Neuronal stem cell (in vitro differentiated cells): ENCODE data around the gene EOMES.

ENCODE experiments used
- DNase-seq: peaks from one replicate; pipeline ENCODE4 v3.0.0-alpha.2; 2013; ENCODE audit warnings: low spot score
- H2AFZ ChIP-seq: one replicate; pipeline ENCODE4 v1.6.1; 2013; ENCODE audit warnings: mild to moderate bottlenecking, low read length, inconsistent platforms
- H2AK5ac ChIP-seq: 2 replicates; pipeline ENCODE4 v1.6.1; 2013; ENCODE audit warnings: low read depth, mild to moderate bottlenecking, inconsistent platforms, low read length, moderate library complexity, mixed read lengths
- H2BK120ac ChIP-seq: 2 replicates; pipeline ENCODE4 v1.6.1; 2013; ENCODE audit warnings: low read depth, mild to moderate bottlenecking, inconsistent platforms, low read length, moderate library complexity, mixed read lengths
- H2BK12ac ChIP-seq: one replicate; pipeline ENCODE4 v1.6.1; 2013; ENCODE audit warnings: low read length, inconsistent platforms
- H2BK15ac ChIP-seq: 2 replicates; pipeline ENCODE4 v1.6.1; 2013; ENCODE audit warnings: mild to moderate bottlenecking, low read length, inconsistent platforms, mixed read lengths
- H2BK5ac ChIP-seq: one replicate; pipeline ENCODE4 v1.6.1; 2013; ENCODE audit warnings: inconsistent platforms, mild to moderate bottlenecking, low read length, moderate library complexity
- H3K14ac ChIP-seq: one replicate; pipeline ENCODE4 v1.6.1; 2013; ENCODE audit warnings: low read length, inconsistent platforms
- H3K18ac ChIP-seq: 2 replicates; pipeline ENCODE4 v1.6.1; 2013; ENCODE audit warnings: low read length, inconsistent platforms
- H3K23ac ChIP-seq: 2 replicates; pipeline ENCODE4 v1.6.1; 2013; ENCODE audit warnings: low read depth, mild to moderate bottlenecking, mixed read lengths, low read length, inconsistent platforms; ENCODE audit not compliant: poor library complexity
- H3K27ac ChIP-seq: replicated peaks from 3 replicates; pipeline ENCODE4 v1.5.1; 2013; ENCODE audit warnings: low read length, inconsistent platforms
- H3K27me3 ChIP-seq, 3 experiments: 2 replicates each; pipeline ENCODE4 v1.6.1; 2013; ENCODE audit warnings: low read length in 3 of 3, mild to moderate bottlenecking in 2 of 3, inconsistent platforms in 1 of 3, low read depth in 1 of 3, mixed read lengths in 1 of 3, moderate library complexity in 1 of 3; ENCODE audit not compliant: control insufficient read depth in 3 of 3, insufficient read depth in 3 of 3
- H3K36me3 ChIP-seq, 2 donors: replicated peaks in 1 of 2; 2 replicates each; pipeline ENCODE4 v1.6.1; 2013; ENCODE audit warnings: low read length in 2 of 2; ENCODE audit not compliant: control insufficient read depth in 2 of 2, insufficient read depth in 2 of 2
- H3K4ac ChIP-seq: 2 replicates; pipeline ENCODE4 v1.6.1; 2013; ENCODE audit warnings: inconsistent platforms, mild to moderate bottlenecking, low read length, moderate library complexity
- H3K4me1 ChIP-seq, 2 donors: 1 replicate in 1 of 2; 2 replicates in 1 of 2; pipeline ENCODE4 v1.6.1; 2013; ENCODE audit warnings: low read length in 2 of 2, low read depth in 1 of 2; ENCODE audit not compliant: control insufficient read depth in 2 of 2, insufficient read depth in 1 of 2
- H3K4me2 ChIP-seq: one replicate; pipeline ENCODE4 v1.6.1; 2013; ENCODE audit warnings: mild to moderate bottlenecking, low read length, inconsistent platforms; ENCODE audit not compliant: insufficient read depth, poor library complexity, severe bottlenecking
- H3K4me3 ChIP-seq, 2 donors: 2 replicates each; pipeline ENCODE4 v1.5.1; 2013; ENCODE audit warnings: low read length in 2 of 2, mild to moderate bottlenecking in 2 of 2, inconsistent platforms in 1 of 2, moderate library complexity in 1 of 2
- H3K79me1 ChIP-seq: one replicate; pipeline ENCODE4 v1.6.1; 2013; ENCODE audit warnings: low read depth, mild to moderate bottlenecking, inconsistent platforms, low read length, moderate library complexity
- H3K9ac ChIP-seq: one replicate; pipeline ENCODE4 v1.6.1; 2013; ENCODE audit warnings: mild to moderate bottlenecking, low read depth, low read length, inconsistent platforms; ENCODE audit not compliant: poor library complexity
- H3K9me3 ChIP-seq, 2 donors: replicated peaks in 1 of 2; 2 replicates each; pipeline versions ENCODE3 to v1.6.1; 2013; ENCODE audit warnings: low read length in 2 of 2, mild to moderate bottlenecking in 2 of 2, inconsistent platforms in 1 of 2, low read depth in 1 of 2, mixed read lengths in 1 of 2, moderate library complexity in 1 of 2; ENCODE audit not compliant: control insufficient read depth in 2 of 2, insufficient read depth in 1 of 2
- H4K8ac ChIP-seq: one replicate; pipeline ENCODE4 v1.6.1; 2013; ENCODE audit warnings: low read depth, mild to moderate bottlenecking, inconsistent platforms, low read length, moderate library complexity
- H4K91ac ChIP-seq: one replicate; pipeline ENCODE4 v1.6.1; 2013; ENCODE audit warnings: low read length, low read depth, mild to moderate bottlenecking, inconsistent platforms; ENCODE audit not compliant: poor library complexity
- WGBS, 2 donors: extraction: QIAGEN DNeasy Blood & Tissue Kit; methylation state at CpG; one replicate each; pipeline ENCODE4 v1.1.7; 2013; ENCODE audit warnings: missing lambda C conversion rate in 2 of 2, mixed read lengths in 1 of 2; ENCODE audit not compliant: insufficient read length in 2 of 2, insufficient replicate concordance in 1 of 2; ENCODE audit errors: extremely low coverage in 2 of 2; 5-methylcytosine and 5-hydroxymethylcytosine counted together

Gene EOMES

DNA sequence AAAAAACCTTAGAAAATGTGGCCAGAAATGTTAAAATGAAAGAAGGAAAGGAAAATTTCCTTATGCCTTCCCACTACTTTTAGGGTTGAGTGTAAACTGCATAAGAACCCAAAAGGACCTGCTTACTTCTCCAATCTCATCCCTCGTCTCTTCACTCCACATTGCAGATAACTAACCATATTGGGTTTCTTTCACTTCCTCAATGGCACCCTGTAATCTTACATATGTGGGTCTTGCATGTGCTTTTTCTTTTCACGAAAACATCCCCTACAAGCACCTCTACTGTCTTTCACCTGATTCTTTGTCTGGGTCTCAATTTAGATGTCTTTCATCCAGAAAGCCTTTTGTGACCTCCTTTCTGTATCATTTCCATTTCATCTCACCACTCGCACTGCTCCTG is 23.1 kb downstream of the EOMES start:
- Histone ChIP-seq H3K27ac (no peak overlapping the region), H2BK5ac (no peak overlapping the region), H2BK15ac (no peak overlapping the region), H2BK120ac (no peak overlapping the region), H3K4me1 (peaks cover 0 to 2% of the 10 kb centered on the region in 2 donors), H3K14ac (no peak overlapping the region), H3K79me1 (no peaks in the 10 kb centered on the region), H3K9me3 (no peaks in the 10 kb centered on the region), H4K91ac (no peak overlapping the region), H3K4ac (no peak overlapping the region), H3K4me2 (no peak overlapping the region), H3K9ac (no peak overlapping the region), H2BK12ac (no peak overlapping the region), H3K36me3 (no peaks in the 10 kb centered on the region), H3K18ac (no peak overlapping the region), H4K8ac (no peak overlapping the region), H3K23ac (no peak overlapping the region), H3K4me3 (no peak overlapping the region), H2AFZ (no peak overlapping the region), H2AK5ac (no peak overlapping the region), H3K27me3 (no peaks in the 10 kb centered on the region)
- DNase-seq = no peak
- 100% methylated on average over 1 of the region's 3 CpGs; no CpG with 5 or more reads in 1 of the 2 donors for WGBS, 2 donors

DNA sequence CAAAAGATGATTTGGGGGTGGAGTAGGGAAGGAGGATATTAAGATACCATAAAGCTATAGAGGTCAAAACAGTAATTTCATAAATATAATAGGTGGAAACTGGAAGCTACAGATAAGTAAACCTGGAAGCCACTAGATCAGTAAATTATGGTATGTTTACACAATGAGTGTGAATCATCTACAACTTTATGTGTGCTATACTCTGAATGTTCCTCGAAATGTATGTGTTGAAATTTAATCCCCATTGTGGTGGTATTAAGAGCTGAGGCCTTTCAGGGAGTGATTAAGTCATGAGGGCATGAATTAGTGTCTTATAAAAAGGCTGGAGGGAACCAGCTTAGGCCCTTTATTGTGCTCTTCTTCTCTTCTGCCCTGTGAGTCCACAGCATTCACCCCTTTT is 25.2 kb downstream of the EOMES start:
- Histone ChIP-seq H3K27me3 (no peaks in the 10 kb centered on the region), H3K18ac (no peak overlapping the region), H2AK5ac (no peak overlapping the region), H3K23ac (no peak overlapping the region), H2BK120ac (no peak overlapping the region), H3K36me3 (no peaks in the 10 kb centered on the region), H2AFZ (no peak overlapping the region), H4K91ac (no peak overlapping the region), H3K4ac (no peak overlapping the region), H2BK5ac (no peak overlapping the region), H3K27ac (no peak overlapping the region), H2BK15ac (no peak overlapping the region), H3K79me1 (no peaks in the 10 kb centered on the region), H4K8ac (no peak overlapping the region), H3K9me3 (no peaks in the 10 kb centered on the region), H3K4me1 (peaks cover 0 to 2% of the 10 kb centered on the region in 2 donors), H3K14ac (no peak overlapping the region), H3K4me3 (no peak overlapping the region), H2BK12ac (no peak overlapping the region), H3K9ac (no peak overlapping the region), H3K4me2 (no peak overlapping the region)
- DNase-seq = no peak
- no CpG with 5 or more reads among the region's 1 CpG for WGBS, 2 donors

DNA sequence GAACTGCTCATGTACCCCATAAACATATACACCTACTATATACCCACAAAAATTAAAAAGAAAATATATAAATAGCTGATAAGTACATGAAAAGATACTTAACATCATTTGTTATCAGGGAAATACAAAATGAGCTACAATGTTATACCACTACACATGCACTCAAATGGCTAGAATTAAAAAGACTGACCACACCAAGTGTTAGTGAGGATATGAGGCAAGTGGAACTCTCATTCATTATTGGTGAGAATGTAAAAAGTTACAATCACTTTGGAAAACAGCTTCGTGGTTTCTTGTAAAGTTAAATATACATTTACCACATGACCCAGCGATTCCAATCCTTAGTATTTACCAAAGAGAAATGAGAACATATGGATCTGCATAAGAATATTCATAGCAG is 26.5 kb downstream of the EOMES start:
- H3K4me2 ChIP-seq = no peak overlapping the region
- H3K14ac ChIP-seq = no peak overlapping the region
- no peak overlapping the region for H4K8ac ChIP-seq
- H2AFZ ChIP-seq = no peak overlapping the region
- H3K4ac ChIP-seq = no peak overlapping the region
- peaks cover 0 to 2% of the 10 kb centered on the region in 2 donors for H3K4me1 ChIP-seq
- no peak overlapping the region for H2BK12ac ChIP-seq
- H2BK120ac ChIP-seq = no peak overlapping the region
- H3K79me1 ChIP-seq = no peaks in the 10 kb centered on the region
- H3K27me3 ChIP-seq = no peaks in the 10 kb centered on the region
- no CpG with 5 or more reads among the region's 2 CpGs for WGBS, 2 donors
- H2BK15ac ChIP-seq = no peak overlapping the region
- no peak overlapping the region for H3K4me3 ChIP-seq
- no peak overlapping the region for H3K9ac ChIP-seq
- H2AK5ac ChIP-seq = no peak overlapping the region
- no peak overlapping the region for H3K23ac ChIP-seq
- H2BK5ac ChIP-seq = no peak overlapping the region
- no peak overlapping the region for H4K91ac ChIP-seq
- H3K9me3 ChIP-seq = no peaks in the 10 kb centered on the region
- no peak overlapping the region for H3K27ac ChIP-seq
- no peak overlapping the region for H3K18ac ChIP-seq
- no peaks in the 10 kb centered on the region for H3K36me3 ChIP-seq
- DNase-seq = no peak

DNA sequence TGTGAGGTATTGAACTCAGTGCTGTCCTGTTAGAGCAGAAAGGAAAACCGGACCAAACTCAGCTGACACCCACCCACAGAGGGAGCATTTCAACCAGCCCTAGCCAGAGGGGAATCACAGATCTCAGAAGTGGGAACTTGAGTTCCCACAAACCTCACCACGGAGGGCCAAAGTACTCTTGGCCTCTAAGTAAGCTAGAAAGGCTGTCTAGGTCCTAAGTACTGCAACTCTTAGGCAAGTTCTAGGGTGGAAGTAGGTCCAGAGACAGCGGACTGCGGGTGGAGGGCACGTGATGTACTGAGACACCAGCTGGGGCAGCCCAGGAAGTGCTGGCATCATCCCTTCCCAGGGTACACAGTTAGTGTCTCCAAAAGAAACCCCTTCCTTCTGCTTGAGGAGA is 34.1 kb downstream of the EOMES start:
- no CpG with 5 or more reads among the region's 5 CpGs for WGBS, 2 donors
- Histone ChIP-seq H2BK5ac (no peak overlapping the region), H4K8ac (no peak overlapping the region), H3K4ac (no peak overlapping the region), H3K14ac (no peak overlapping the region), H3K23ac (no peak overlapping the region), H2BK120ac (no peak overlapping the region), H3K4me1 (no peaks in the 10 kb centered on the region), H3K27ac (no peak overlapping the region), H3K79me1 (no peaks in the 10 kb centered on the region), H3K9ac (no peak overlapping the region), H3K4me3 (no peak overlapping the region), H3K27me3 (no peaks in the 10 kb centered on the region), H3K9me3 (no peaks in the 10 kb centered on the region), H2AK5ac (no peak overlapping the region), H2AFZ (no peak overlapping the region), H2BK15ac (no peak overlapping the region), H3K18ac (no peak overlapping the region), H2BK12ac (no peak overlapping the region), H4K91ac (peak overlapping the region; percentile 89), H3K36me3 (no peaks in the 10 kb centered on the region), H3K4me2 (no peak overlapping the region)
- no peak for DNase-seq
